ENCODE measurements around the gene A1BG.

Gene A1BG

GRCh38 chr19:58305065-58305931 lies 48.0 kb downstream of the A1BG start, which contains the start of gene ERVK3-1:
Gene ERVK3-1, plus strand, starts transcription at chr19:58305377. Its CDS starts 6,792 bp downstream, at chr19:58312169.
- no peak for TF ChIP-seq Cebpa-rat (IDR thresholded peaks at IDR 0.05)
- Histone ChIP-seq H3K27me3 (no peaks in the 10 kb centered on the region), H3K4me1 (peaks cover 22% of the 10 kb centered on the region), H3K4me3 (peak within 1 kb of the TSS; percentile 79), H3K9ac (peak within 1 kb of the TSS; percentile 87), H3K27ac (peak within 1 kb of the TSS; percentile 85), H4K20me1 (peaks cover 77% of the 10 kb centered on the region), H3K36me3 (peaks cover 71% of the 10 kb centered on the region), H3K9me3 (no peaks in the 10 kb centered on the region; the same call in 1 of the 2 replicates), H3K4me2 (peak within 1 kb of the TSS; percentile 93)

- Histone ChIP-seq H4K20me1 (peaks cover 78% of the 10 kb centered on the region), H3K36me3 (peaks cover 71% of the 10 kb centered on the region), H3K4me1 (peaks cover 22% of the 10 kb centered on the region), H3K9ac (no peak overlapping the region; the same call in 1 of the 2 replicates), H3K4me2 (peak overlapping the region; percentile 93), H3K9me3 (no peaks in the 10 kb centered on the region; the same call in 1 of the 2 replicates), H3K27ac (no peak overlapping the region), H3K27me3 (no peaks in the 10 kb centered on the region), H3K4me3 (peak overlapping the region; percentile 79)
- no peak for TF ChIP-seq Cebpa-rat (IDR thresholded peaks at IDR 0.05)
Observed at GRCh38 chr19:58304748-58305064, 48.6 kb downstream of the A1BG start.

- Histone ChIP-seq H3K36me3 (peaks cover 71% of the 10 kb centered on the region), H3K4me2 (peak overlapping the region; percentile 93), H3K27me3 (no peaks in the 10 kb centered on the region), H4K20me1 (peaks cover 77% of the 10 kb centered on the region), H3K9ac (no peak overlapping the region), H3K4me3 (no peak overlapping the region), H3K27ac (no peak overlapping the region), H3K4me1 (peaks cover 22% of the 10 kb centered on the region), H3K9me3 (no peaks in the 10 kb centered on the region; the same call in 1 of the 2 replicates)
- TF ChIP-seq Cebpa-rat (IDR thresholded peaks at IDR 0.05) = no peak
Observed at GRCh38 chr19:58304255-58304654, 49.0 kb downstream of the A1BG start.

GRCh38 chr19:58300620-58301019 lies 52.7 kb downstream of the A1BG start:
- Histone ChIP-seq H3K27ac (no peak overlapping the region), H4K20me1 (peaks cover 78% of the 10 kb centered on the region), H3K4me3 (no peak overlapping the region), H3K4me1 (peaks cover 8% of the 10 kb centered on the region; the same call in 1 of the 2 replicates), H3K4me2 (no peak overlapping the region), H3K36me3 (peaks cover 76% of the 10 kb centered on the region), H3K27me3 (no peaks in the 10 kb centered on the region), H3K9me3 (peaks cover 26% of the 10 kb centered on the region), H3K9ac (no peak overlapping the region)
- TF ChIP-seq Cebpa-rat (IDR thresholded peaks at IDR 0.05) = no peak

- H3K4me3 ChIP-seq = no peak overlapping the region
- TF ChIP-seq Cebpa-rat (IDR thresholded peaks at IDR 0.05) = no peak
- H3K36me3 ChIP-seq = peaks cover 100% of the 10 kb centered on the region
Observed at GRCh38 chr19:58296104-58296503, 57.2 kb downstream of the A1BG start.

More at GRCh38 chr19:58296104-58296503, 57.2 kb downstream of the A1BG start:
- no peaks in the 10 kb centered on the region for H3K4me1 ChIP-seq
- no peaks in the 10 kb centered on the region for H3K27me3 ChIP-seq
- H3K9ac ChIP-seq = no peak overlapping the region
- no peak overlapping the region for H3K27ac ChIP-seq
- H4K20me1 ChIP-seq = peaks cover 44% of the 10 kb centered on the region
- H3K9me3 ChIP-seq = peaks cover 71% of the 10 kb centered on the region
- no peak overlapping the region for H3K4me2 ChIP-seq
